ENCODE data around the gene CDCA7.
"Not testable (repeated sequence)": the region's sequence is repeated elsewhere in the genome, so short reads cannot be mapped to it uniquely, and the experiment has no call there.

Gene CDCA7

GRCh38 chr2:173358616-173359015 is 3.9 kb downstream of the CDCA7 start:
- FAIRE-seq (no peak), DNase-seq (ENCODE audit: insufficient read length, low spot score) (no peak)
- TF ChIP-seq CTCF (IDR thresholded peaks at IDR 0.05; ENCODE audit: insufficient read depth, missing control alignments), result no peak

- no peak for DNase-seq (ENCODE audit: insufficient read length, low spot score)
- TF ChIP-seq CTCF (IDR thresholded peaks at IDR 0.05; ENCODE audit: insufficient read depth, missing control alignments), result no peak
- FAIRE-seq, result no peak
Observed at GRCh38 chr2:173359231-173359630, 4.6 kb downstream of the CDCA7 start.

GRCh38 chr2:173370198-173370597 is 15.5 kb downstream of the CDCA7 start:
- no peak for TF ChIP-seq CTCF (IDR thresholded peaks at IDR 0.05; ENCODE audit: insufficient read depth, missing control alignments)
- no peak for FAIRE-seq
- no peak for DNase-seq (ENCODE audit: insufficient read length, low spot score)

- DNase-seq (ENCODE audit: insufficient read length, low spot score) (no peak), FAIRE-seq (no peak)
- no peak for TF ChIP-seq CTCF (IDR thresholded peaks at IDR 0.05; ENCODE audit: insufficient read depth, missing control alignments)
Observed at GRCh38 chr2:173371023-173371422, 16.4 kb downstream of the CDCA7 start.

GRCh38 chr2:173373290-173373689 is 18.6 kb downstream of the CDCA7 start:
- FAIRE-seq (no peak), DNase-seq (ENCODE audit: insufficient read length, low spot score) (no peak)
- TF ChIP-seq CTCF (IDR thresholded peaks at IDR 0.05; ENCODE audit: insufficient read depth, missing control alignments), result no peak

DNA sequence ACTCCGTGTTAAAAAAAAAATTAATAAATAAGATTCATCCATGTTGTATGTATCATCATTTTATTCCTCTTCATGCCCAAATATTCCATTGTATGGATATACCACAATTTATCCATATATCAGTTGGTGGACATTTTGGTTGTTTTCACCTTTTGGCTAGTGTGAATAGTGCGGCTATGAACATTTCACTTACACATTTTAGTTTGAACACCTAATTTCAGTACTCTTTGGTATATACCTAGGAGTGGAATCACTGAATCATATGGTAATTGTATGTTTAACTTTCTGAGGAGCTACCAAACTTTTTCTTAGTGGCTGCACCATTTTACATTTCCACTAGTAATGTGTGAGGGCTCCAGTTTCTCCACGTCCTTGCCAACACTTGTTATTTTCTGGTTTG is 20.0 kb downstream of the CDCA7 start:
- FAIRE-seq, result no peak
- no peak for TF ChIP-seq CTCF (IDR thresholded peaks at IDR 0.05; ENCODE audit: insufficient read depth, missing control alignments)
- no peak for DNase-seq (ENCODE audit: insufficient read length, low spot score)

- not testable (repeated sequence) for FAIRE-seq; DNase-seq (ENCODE audit: insufficient read length, low spot score)
Observed at GRCh38 chr2:173385534-173385933, 30.9 kb downstream of the CDCA7 start.
